Thyroid gland (tissue), 4 donors: ENCODE measurements around the gene COMTD1. TPM values are rescaled to one million over a fixed set of nuclear protein-coding genes. Genes with fewer than 3 reads are reported as not detected.
A peak's percentile ranks its signal among the peaks of the same experiment; 100 is the strongest.

Experiments used
- DNase-seq, 2 donors: peaks; one replicate each; pipeline ENCODE4 v3.0.0-alpha.2; 2019
- H3K27ac ChIP-seq, 3 donors: fragments of 200-600 bp; sonication (generic); 1 replicate in 2 of 3; 2 replicates in 1 of 3; pipeline ENCODE4 v1.5.1; 2016 to 2019; ENCODE audit warnings: mild to moderate bottlenecking in 1 of 3, moderate library complexity in 1 of 3
- H3K27me3 ChIP-seq: fragments of 200-600 bp; sonication (generic); one replicate; pipeline ENCODE4 v1.5.1; 2019
- H3K36me3 ChIP-seq, 2 donors: fragments of 200-600 bp; sonication (generic); one replicate each; pipeline ENCODE4 v1.5.1; 2016 to 2019
- H3K4me1 ChIP-seq, 2 donors: fragments of 200-600 bp; sonication (generic); one replicate each; pipeline ENCODE4 v1.5.1; 2017 to 2019
- H3K4me3 ChIP-seq, 3 donors: fragments of 200-600 bp; sonication (generic); replicated peaks in 1 of 3; 1 replicate in 2 of 3; 2 replicates in 1 of 3; pipeline ENCODE4 v1.5.1; 2016; ENCODE audit warnings: mild to moderate bottlenecking in 1 of 3
- H3K9me3 ChIP-seq: fragments of 200-600 bp; sonication (generic); one replicate; pipeline ENCODE4 v1.5.1; 2017
- POLR2A ChIP-seq, 2 donors: fragments of 450-650 bp; IDR thresholded peaks; one replicate each; pipeline ENCODE4 v1.6.1; 2017; ENCODE audit warnings: antibody characterized with exemption in 2 of 2, mild to moderate bottlenecking in 2 of 2, moderate library complexity in 1 of 2
- WGBS, 2 donors: methylation state at CpG; one replicate each; pipeline ENCODE4 v1.1.5; 2017; 5-methylcytosine and 5-hydroxymethylcytosine counted together
- intact Hi-C: fragments of 100-400 bp; cut with DNase I; formaldehyde crosslinking; loops from one replicate; pipeline ENCODE4 v1.15.1; 2023
- total RNA-seq, 4 donors: library from RNA; depleted of rRNA; stranded (reverse); fragments of >200 nt; gene quantifications; one replicate each; pipeline ENCODE4 v1.2.3, GENCODE V29; 2016
- TF ChIP-seq, protein P1 (sequence below), 6 experiments: fragments of 200-600 bp in 3 of 6; fragments of 450-650 bp in 3 of 6; sonication (generic) in 3 of 6; IDR thresholded peaks; one replicate each; pipeline ENCODE4 v1.5.1; 2016 to 2019; ENCODE audit warnings: antibody characterized with exemption in 6 of 6, mild to moderate bottlenecking in 2 of 6, inconsistent platforms in 1 of 6, moderate library complexity in 1 of 6

Gene COMTD1
- 10 to 100 TPM; 43.4 to 74.0 (median 68.7) TPM for total RNA-seq

DNA sequence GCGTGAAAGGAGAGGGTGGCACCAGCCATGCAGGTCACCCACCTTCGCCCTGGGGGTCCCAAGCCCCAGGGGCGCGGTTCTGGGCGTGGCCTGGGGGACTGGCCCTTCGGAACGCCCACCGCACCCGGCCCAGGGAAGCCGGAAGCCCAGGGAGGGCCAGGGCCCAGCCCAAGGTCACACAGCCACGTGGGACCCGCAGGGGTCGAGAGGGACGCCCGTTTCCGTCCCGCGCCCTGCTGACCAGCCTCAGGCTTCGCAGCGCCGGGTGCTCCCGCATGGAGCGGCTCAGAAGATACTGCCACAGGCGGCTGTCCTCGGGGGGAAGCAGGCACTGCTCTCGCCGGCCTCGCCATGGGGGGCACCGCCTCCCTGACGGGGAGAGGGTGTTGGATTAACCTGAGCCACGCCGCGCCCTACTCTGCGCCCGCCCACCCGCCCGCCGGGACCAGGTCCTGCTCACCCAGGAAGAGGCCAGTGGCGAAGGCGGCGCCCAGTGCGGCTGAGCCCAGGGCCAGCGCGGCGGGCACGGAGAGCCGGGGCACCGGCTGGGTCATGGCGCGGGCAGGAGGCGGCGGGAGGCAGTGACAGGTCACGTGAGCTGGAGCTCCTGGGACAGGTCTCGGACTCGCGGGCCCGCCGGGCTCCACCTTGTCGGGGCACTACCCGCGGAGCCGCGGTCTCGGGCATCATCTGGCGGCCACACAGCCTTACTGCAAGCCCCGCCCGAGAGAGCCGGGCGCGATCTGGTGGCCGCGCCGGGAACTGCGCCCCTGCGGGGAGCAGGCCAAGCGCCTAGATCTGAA lies at the start of gene COMTD1:
Gene COMTD1 (minus strand): TSS at position 583 of the 803 bp plus-strand sequence. CDS start 29 bp downstream, at position 554.
- H3K9me3 ChIP-seq, result no peaks in the 10 kb centered on the region
- intact Hi-C loops, result loop anchor here (5.0 to 10.0 kb wide), 4 partner anchors 48 to 991 kb away; partner anchors contain the start of gene KAT6B
- peaks cover 0 to 14% of the 10 kb centered on the region in 2 donors for H3K36me3 ChIP-seq
- DNase-seq, result peak; percentile 97 to 98
- H3K4me1 ChIP-seq, result peaks cover 7 to 10% of the 10 kb centered on the region in 2 donors
- TF ChIP-seq POLR2A (IDR thresholded peaks at IDR 0.05), result peak in 1 of 2 donors; percentile 43
- TF ChIP-seq, protein P1, sequence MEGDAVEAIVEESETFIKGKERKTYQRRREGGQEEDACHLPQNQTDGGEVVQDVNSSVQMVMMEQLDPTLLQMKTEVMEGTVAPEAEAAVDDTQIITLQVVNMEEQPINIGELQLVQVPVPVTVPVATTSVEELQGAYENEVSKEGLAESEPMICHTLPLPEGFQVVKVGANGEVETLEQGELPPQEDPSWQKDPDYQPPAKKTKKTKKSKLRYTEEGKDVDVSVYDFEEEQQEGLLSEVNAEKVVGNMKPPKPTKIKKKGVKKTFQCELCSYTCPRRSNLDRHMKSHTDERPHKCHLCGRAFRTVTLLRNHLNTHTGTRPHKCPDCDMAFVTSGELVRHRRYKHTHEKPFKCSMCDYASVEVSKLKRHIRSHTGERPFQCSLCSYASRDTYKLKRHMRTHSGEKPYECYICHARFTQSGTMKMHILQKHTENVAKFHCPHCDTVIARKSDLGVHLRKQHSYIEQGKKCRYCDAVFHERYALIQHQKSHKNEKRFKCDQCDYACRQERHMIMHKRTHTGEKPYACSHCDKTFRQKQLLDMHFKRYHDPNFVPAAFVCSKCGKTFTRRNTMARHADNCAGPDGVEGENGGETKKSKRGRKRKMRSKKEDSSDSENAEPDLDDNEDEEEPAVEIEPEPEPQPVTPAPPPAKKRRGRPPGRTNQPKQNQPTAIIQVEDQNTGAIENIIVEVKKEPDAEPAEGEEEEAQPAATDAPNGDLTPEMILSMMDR (IDR thresholded peaks at IDR 0.05), result peak; percentile 100
- H3K27ac ChIP-seq, result peak within 1 kb of the TSS; percentile 68 to 74 (median 72)
- 0 to 1% methylated on average over 7 to 20 of the region's 76 CpGs for WGBS, 2 donors
- H3K4me3 ChIP-seq, result peak within 1 kb of the TSS; percentile 62 to 86 (median 73)
- no peaks in the 10 kb centered on the region for H3K27me3 ChIP-seq

DNA sequence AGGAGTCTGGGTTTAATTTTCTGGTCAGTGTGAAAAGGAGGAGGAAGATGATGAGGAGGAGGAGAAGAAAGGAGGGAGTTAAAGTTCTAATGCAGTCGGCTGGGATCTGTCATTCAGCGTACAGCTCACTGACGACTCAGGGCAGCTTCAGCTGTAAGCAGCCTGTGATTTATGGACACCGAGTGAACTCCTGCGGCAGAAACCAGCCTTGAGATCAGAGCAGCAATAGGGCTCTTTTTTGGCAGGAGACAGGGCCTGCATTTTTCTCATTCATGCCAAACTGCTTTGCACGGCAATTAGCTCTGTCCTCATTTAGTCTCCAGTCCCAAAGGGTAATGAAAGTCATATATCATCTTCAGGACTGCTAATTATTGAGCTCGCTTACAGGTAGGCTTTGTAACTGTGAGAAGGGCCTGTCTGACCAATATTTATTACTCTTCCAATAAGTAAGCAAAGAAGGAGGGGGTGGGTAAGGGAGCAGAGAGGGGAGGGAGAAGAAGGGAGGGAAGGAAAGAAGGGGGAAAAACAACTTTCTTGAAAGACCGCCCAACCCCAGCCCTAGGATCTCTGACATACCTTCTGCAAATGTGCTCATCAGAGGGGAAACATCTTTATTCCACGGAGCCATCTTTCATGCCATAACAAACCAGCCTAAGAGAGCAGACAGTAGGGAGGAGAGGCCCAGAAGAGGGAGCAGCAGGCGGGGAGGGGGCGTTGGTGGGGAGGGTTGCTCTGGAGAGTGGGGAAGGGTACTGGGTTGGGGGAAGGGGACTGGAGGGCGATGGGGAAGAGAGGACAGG lies 48.1 kb upstream of the COMTD1 start:
- H3K27me3 ChIP-seq, result no peaks in the 10 kb centered on the region
- peak; percentile 24 to 27 for DNase-seq
- WGBS, 2 donors, result 42 to 44% methylated on average over 12 of the region's 12 CpGs
- H3K4me1 ChIP-seq, result peaks cover 0 to 3% of the 10 kb centered on the region in 2 donors
- H3K36me3 ChIP-seq, result no peaks in the 10 kb centered on the region
- intact Hi-C loops, result no loop called here
- no peaks in the 10 kb centered on the region for H3K9me3 ChIP-seq
- H3K4me3 ChIP-seq, result no peak overlapping the region
- no peak overlapping the region for H3K27ac ChIP-seq
- no peak for TF ChIP-seq POLR2A (IDR thresholded peaks at IDR 0.05)
- TF ChIP-seq, protein P1 (IDR thresholded peaks at IDR 0.05), result no peak

DNA sequence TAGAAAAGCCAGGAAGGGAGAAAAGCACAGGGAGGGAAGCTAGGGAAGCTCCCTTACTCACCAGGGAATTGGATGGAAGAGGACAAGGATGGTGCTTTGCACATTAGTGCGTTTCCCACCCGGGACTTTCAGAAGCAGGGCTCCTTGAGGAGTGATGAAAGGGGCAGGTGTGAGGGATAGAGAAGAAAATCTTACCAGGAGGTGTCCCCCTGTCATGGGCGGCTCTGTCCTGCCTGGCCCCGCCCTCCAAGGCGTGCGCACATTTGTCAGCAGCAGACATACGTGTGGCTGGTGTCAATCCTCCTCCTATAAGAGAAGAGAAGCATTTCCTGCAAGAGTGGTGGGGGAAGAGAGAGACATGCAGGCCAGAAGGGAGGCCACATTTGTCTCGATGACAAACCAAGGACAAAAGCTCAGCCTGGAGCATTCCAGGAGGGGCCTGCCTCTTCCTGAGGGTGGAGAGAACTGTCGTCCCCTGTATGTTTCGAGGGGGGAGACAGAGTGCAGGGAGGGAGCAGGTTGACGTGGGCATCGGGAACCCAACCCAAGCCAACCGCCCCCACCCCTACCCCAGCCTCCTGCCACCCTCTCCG lies 47.4 kb upstream of the COMTD1 start:
- Histone ChIP-seq H3K4me3 (no peak overlapping the region), H3K27me3 (no peaks in the 10 kb centered on the region), H3K9me3 (no peaks in the 10 kb centered on the region), H3K36me3 (no peaks in the 10 kb centered on the region), H3K4me1 (peaks cover 0 to 3% of the 10 kb centered on the region in 2 donors), H3K27ac (no peak overlapping the region)
- 51 to 59% methylated on average over 14 of the region's 14 CpGs for whole genome bisulfite sequencing, 2 donors
- intact Hi-C loops, result no loop called here
- no peak for DNase-seq
- no peak for TF ChIP-seq POLR2A (IDR thresholded peaks at IDR 0.05)
- TF ChIP-seq, protein P1 (IDR thresholded peaks at IDR 0.05), result no peak

DNA sequence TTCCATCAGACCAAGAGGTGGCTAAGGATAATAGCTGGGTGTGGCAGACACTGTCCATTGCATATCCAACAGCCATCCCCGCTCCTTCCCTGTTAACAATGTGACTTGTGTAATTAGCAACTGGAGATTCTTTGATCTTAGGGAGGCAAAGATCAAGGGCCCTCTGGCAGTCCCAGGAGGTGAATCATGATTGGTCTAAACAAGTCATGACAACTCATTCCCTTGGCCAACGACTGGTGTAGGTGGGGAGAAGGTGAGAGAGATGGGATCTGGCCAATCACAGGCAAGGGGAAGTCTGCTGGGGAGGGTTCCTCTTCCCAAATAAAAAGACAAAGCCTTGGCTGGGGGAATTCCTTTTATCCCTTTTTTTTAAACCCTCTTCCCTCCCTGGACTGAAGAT lies 46.2 kb upstream of the COMTD1 start:
- Histone ChIP-seq H3K9me3 (no peaks in the 10 kb centered on the region), H3K27me3 (no peaks in the 10 kb centered on the region), H3K4me1 (peaks cover 0 to 3% of the 10 kb centered on the region in 2 donors), H3K36me3 (no peaks in the 10 kb centered on the region), H3K27ac (no peak overlapping the region), H3K4me3 (no peak overlapping the region)
- intact Hi-C loops, result no loop called here
- TF ChIP-seq, protein P1 (IDR thresholded peaks at IDR 0.05), result no peak
- TF ChIP-seq POLR2A (IDR thresholded peaks at IDR 0.05), result no peak
- no peak for DNase-seq
- 67 to 75% methylated on average over 2 of the region's 2 CpGs for WGBS, 2 donors
